Prostate gland (tissue), 2 donors: Measurements from ENCODE around the gene NPR1. TPM values are rescaled to one million over a fixed set of nuclear protein-coding genes. Genes with fewer than 3 reads are reported as not detected.

Source experiments
- DNase-seq: peaks from one replicate; pipeline ENCODE4 v3.0.0-alpha.2; 2019; ENCODE audit warnings: low spot score
- H3K27ac ChIP-seq, 2 donors: fragments of 200-600 bp; sonication (generic); 2 replicates each; pipeline ENCODE4 v1.5.1; 2017 to 2019
- H3K27me3 ChIP-seq: fragments of 200-600 bp; sonication (generic); replicated peaks from 2 replicates; pipeline ENCODE4 v1.5.1; 2019; ENCODE audit not compliant: insufficient read depth
- H3K36me3 ChIP-seq, 2 donors: fragments of 200-600 bp; sonication (generic); 1 replicate in 1 of 2; 2 replicates in 1 of 2; pipeline versions ENCODE4 v1.5.1 to v1.8.1; 2017 to 2019
- H3K4me1 ChIP-seq: fragments of 200-600 bp; sonication (generic); replicated peaks from 2 replicates; pipeline ENCODE4 v1.5.1; 2019
- H3K4me3 ChIP-seq, 2 donors: fragments of 200-600 bp; sonication (generic); 2 replicates each; pipeline ENCODE4 v1.5.1; 2017 to 2019
- H3K9me3 ChIP-seq: fragments of 200-600 bp; sonication (generic); 2 replicates; pipeline ENCODE4 v1.5.1; 2017
- CTCF ChIP-seq, 4 experiments: fragments of 200-600 bp in 2 of 4; fragments of 450-650 bp in 2 of 4; sonication (generic) in 2 of 4; IDR thresholded peaks; 1 replicate in 3 of 4; 2 replicates in 1 of 4; pipeline ENCODE4 v1.5.1; 2016 to 2019; ENCODE audit warnings: antibody characterized with exemption in 4 of 4, mild to moderate bottlenecking in 2 of 4, moderate library complexity in 2 of 4
- POLR2A ChIP-seq: fragments of 450-650 bp; IDR thresholded peaks from one replicate; pipeline ENCODE4 v1.6.1; 2016; ENCODE audit warnings: antibody characterized with exemption, mild to moderate bottlenecking
- POLR2AphosphoS5 ChIP-seq: sonication (generic); formaldehyde crosslinking; IDR thresholded peaks from one replicate; pipeline ENCODE4 v1.6.1; 2017; ENCODE audit warnings: antibody characterized with exemption
- WGBS: methylation state at CpG from one replicate; pipeline ENCODE4 v1.1.5; 2018; 5-methylcytosine and 5-hydroxymethylcytosine counted together
- intact Hi-C: fragments of 100-400 bp; cut with DNase I; formaldehyde crosslinking; loops from one replicate; pipeline ENCODE4 v1.14.2; 2022
- total RNA-seq, 2 donors: library from RNA; depleted of rRNA; stranded (reverse); fragments of >200 nt; gene quantifications; one replicate each; pipeline ENCODE4 v1.1.0, GENCODE V29; 2016

NPR1 gene
- total RNA-seq, 2 donors from 2014 or later = 2.9 to 6.0 TPM

GRCh38 chr1:153682730-153683129 is 4.2 kb downstream of the NPR1 start:
- H3K36me3 ChIP-seq = no peaks in the 10 kb centered on the region
- H3K27ac ChIP-seq = no peak overlapping the region
- no peaks in the 10 kb centered on the region for H3K27me3 ChIP-seq
- no peaks in the 10 kb centered on the region for H3K9me3 ChIP-seq
- DNase-seq = no peak
- H3K4me1 ChIP-seq = no peaks in the 10 kb centered on the region
- 91% methylated on average over 7 of the region's 7 CpGs for WGBS
- intact Hi-C loops = no loop called here
- TF ChIP-seq POLR2AphosphoS5 (no peak), CTCF (IDR thresholded peaks at IDR 0.05) (no peak), POLR2A (no peak)
- no peak overlapping the region for H3K4me3 ChIP-seq

GRCh38 chr1:153683854-153684253 is 5.4 kb downstream of the NPR1 start:
- H3K36me3 ChIP-seq = no peaks in the 10 kb centered on the region
- H3K9me3 ChIP-seq = no peaks in the 10 kb centered on the region
- no peaks in the 10 kb centered on the region for H3K27me3 ChIP-seq
- intact Hi-C loops = no loop called here
- H3K4me1 ChIP-seq = no peaks in the 10 kb centered on the region
- TF ChIP-seq CTCF (IDR thresholded peaks at IDR 0.05) = no peak
- 85% methylated on average over 5 of the region's 5 CpGs for WGBS
- no peak overlapping the region for H3K27ac ChIP-seq
- DNase-seq = no peak
- H3K4me3 ChIP-seq = no peak overlapping the region

DNA sequence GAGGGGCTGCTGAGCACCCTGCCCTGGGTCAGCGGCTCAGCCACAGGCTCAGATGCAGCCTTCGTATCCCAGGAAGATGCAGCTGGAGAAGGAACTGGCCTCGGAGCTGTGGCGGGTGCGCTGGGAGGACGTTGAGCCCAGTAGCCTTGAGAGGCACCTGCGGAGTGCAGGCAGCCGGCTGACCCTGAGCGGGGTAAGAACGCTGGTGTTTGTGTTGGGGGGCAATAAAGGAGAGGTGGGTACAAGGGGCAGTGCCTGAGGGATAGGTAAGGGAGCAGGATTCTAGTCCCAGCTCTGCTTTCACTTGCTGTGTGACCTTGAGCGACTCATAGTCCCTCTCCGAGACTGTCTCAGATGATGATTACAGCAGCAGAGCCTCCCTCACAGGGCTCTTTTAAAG is 6.4 kb downstream of the NPR1 start:
- WGBS = 84% methylated on average over 12 of the region's 12 CpGs
- Histone ChIP-seq H3K4me1 (no peaks in the 10 kb centered on the region), H3K9me3 (no peaks in the 10 kb centered on the region), H3K4me3 (no peak overlapping the region), H3K36me3 (no peaks in the 10 kb centered on the region), H3K27ac (no peak overlapping the region), H3K27me3 (no peaks in the 10 kb centered on the region)
- intact Hi-C loops = no loop called here
- no peak for TF ChIP-seq POLR2AphosphoS5
- no peak for TF ChIP-seq CTCF (IDR thresholded peaks at IDR 0.05)
- no peak for TF ChIP-seq POLR2A
- no peak for DNase-seq

DNA sequence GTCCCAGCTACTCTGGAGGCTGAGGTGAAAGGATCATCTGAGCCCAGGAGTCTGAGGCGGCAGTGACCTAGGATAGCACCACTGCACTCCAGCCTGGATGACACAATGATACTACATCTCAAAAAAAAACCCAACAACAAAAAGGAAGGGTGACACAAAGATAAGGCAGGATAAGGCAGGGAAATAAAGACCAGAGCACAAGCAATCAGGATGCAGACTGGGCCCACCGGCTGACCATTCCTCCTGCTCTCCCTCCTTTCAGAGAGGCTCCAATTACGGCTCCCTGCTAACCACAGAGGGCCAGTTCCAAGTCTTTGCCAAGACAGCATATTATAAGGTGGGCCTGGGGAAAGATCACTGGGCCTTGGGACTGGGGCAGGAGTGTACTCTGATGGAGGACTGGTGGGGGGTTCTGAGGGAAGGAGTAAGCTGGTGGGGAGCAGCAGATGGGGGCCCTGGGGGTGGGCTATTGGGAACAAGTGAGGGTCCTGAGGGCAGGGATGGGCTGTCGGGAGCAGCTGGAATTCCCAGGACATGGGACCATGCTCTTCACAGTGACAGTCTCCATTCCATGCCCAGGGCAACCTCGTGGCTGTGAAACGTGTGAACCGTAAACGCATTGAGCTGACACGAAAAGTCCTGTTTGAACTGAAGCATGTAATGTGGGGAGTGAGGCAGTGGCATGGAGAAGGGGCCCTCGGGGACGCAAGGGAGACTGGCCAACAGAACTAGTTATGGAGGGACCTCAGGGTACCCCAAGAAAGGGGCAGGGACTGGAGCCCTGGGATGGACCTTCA is 7.3 kb downstream of the NPR1 start:
- no peak for TF ChIP-seq POLR2AphosphoS5
- TF ChIP-seq CTCF (IDR thresholded peaks at IDR 0.05) = no peak
- no peak for TF ChIP-seq POLR2A
- H3K27me3 ChIP-seq = no peaks in the 10 kb centered on the region
- H3K9me3 ChIP-seq = no peaks in the 10 kb centered on the region
- no peaks in the 10 kb centered on the region for H3K4me1 ChIP-seq
- no peaks in the 10 kb centered on the region for H3K36me3 ChIP-seq
- H3K4me3 ChIP-seq = no peak overlapping the region
- H3K27ac ChIP-seq = no peak overlapping the region
- 73% methylated on average over 11 of the region's 11 CpGs for WGBS
- intact Hi-C loops = no loop called here
- DNase-seq = no peak
